Measurements from ENCODE around the gene METTL22.

The METTL22 gene, protein sequence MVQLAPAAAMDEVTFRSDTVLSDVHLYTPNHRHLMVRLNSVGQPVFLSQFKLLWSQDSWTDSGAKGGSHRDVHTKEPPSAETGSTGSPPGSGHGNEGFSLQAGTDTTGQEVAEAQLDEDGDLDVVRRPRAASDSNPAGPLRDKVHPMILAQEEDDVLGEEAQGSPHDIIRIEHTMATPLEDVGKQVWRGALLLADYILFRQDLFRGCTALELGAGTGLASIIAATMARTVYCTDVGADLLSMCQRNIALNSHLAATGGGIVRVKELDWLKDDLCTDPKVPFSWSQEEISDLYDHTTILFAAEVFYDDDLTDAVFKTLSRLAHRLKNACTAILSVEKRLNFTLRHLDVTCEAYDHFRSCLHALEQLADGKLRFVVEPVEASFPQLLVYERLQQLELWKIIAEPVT

DNA sequence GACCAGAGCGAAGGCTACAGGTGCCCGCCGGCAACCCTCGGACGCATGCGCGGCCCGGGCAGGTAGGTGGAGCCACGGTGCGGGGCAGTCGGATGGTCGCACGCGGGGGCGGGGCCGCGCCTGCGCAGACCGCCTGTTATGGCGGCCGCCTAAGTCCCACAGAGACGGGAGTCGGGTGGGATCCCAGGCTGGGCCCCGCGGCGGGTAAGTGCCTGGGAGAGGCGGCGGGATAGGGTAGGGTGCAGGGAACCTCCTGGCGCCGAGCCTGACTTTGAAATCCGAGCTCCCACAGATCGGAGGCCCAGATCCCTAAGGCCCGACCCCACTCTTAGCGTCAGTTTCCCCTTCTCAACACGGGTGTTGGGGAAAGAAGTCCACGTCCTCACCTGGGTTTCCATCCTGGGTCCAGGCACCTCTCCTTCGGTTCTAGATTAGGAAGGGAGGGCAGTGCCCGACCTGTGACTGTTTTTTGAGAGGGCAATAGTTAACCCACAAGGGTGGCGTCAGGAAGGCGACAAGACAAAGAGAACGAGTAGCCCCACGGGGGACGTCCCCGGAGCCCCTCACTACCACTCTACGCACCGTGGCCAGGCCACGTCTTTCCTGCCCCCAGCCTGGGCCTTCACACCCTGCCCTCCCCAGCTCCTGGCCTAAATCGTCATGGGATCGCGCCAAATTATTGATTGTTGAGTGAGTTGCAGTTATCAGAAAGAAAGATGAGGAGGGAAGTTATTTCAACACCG lies at the start of gene METTL22:
TSS of gene METTL22 (plus strand) at position 127 of the 743 bp plus-strand sequence. CDS start 3,968 bp downstream, outside the sequence.
- TF ChIP-seq ZNF274 (IDR thresholded peaks at IDR 0.05; ENCODE audit: low read depth, low read length), result no peak
- peak within 1 kb of the TSS; percentile 89 for H3K4me3 ChIP-seq (ENCODE audit: low read length)

- no peak overlapping the region for H3K4me3 ChIP-seq (ENCODE audit: low read length)
- no peak for TF ChIP-seq ZNF274 (IDR thresholded peaks at IDR 0.05; ENCODE audit: low read depth, low read length)
Observed at GRCh38 chr16:8572063-8572918, 49.2 kb upstream of the METTL22 start.

GRCh38 chr16:8572919-8573724 lies 48.4 kb upstream of the METTL22 start:
- no peak overlapping the region for H3K4me3 ChIP-seq (ENCODE audit: low read length)
- TF ChIP-seq ZNF274 (IDR thresholded peaks at IDR 0.05; ENCODE audit: low read depth, low read length), result no peak

DNA sequence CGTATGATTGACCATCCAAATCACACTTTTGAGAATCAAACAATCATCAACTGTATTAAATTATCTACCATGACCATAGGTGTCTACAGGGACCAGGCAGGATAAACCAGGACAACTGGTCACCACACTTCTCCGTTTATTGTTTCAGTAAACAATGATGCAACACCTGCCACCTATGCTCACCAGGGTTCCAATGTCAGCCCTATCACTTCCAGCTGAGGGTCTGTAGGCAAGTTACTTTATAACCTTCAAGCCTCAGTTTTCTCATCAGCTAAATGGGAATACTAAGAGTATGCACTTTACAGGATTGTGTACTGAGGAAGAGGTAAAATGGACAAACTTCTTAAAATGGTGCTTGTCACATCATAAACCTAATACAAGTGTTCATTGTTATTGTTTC lies 46.1 kb upstream of the METTL22 start:
- H3K4me3 ChIP-seq (ENCODE audit: low read length), result no peak overlapping the region
- no peak for TF ChIP-seq ZNF274 (IDR thresholded peaks at IDR 0.05; ENCODE audit: low read depth, low read length)

DNA sequence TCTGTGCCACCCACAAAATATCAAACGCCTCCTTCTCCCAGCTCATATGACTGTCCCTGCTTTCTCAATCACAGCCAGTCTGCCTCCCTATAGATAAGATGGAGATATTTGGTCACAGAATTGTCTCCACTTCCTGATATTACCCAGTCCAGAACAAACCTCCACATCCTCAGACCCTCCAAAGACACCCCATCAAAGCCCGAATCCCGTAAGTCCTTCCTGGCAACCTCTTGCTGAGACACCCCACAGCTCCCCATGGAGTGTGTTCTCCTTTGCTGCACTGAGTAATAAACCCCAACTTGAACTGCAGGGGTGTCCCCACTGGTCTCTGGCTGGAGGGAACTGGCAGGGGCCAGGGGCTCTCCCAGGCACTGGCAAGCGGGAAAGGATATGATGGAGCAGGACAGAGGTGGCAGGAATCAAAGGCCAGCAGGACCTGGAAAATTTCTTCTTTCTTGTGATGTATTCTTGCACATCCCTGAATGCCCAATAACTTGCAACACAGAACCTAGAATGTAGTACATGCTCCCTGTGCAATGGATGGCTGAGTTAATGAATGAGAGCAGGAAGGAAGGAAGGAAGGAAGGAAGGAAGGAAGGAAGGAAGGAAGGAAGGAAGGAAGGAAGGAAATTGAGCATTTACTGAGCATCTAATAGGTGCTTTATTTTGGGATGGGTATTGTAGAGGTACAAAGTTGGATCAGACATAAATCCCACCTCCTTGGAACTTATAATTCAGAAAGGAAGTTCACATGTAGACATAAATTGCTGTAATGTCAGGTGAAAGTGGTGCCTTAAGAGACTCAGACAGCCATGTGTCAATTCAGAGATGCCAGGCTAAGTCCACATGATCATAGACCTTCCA lies 45.1 kb upstream of the METTL22 start:
- no peak overlapping the region for H3K4me3 ChIP-seq (ENCODE audit: low read length)

DNA sequence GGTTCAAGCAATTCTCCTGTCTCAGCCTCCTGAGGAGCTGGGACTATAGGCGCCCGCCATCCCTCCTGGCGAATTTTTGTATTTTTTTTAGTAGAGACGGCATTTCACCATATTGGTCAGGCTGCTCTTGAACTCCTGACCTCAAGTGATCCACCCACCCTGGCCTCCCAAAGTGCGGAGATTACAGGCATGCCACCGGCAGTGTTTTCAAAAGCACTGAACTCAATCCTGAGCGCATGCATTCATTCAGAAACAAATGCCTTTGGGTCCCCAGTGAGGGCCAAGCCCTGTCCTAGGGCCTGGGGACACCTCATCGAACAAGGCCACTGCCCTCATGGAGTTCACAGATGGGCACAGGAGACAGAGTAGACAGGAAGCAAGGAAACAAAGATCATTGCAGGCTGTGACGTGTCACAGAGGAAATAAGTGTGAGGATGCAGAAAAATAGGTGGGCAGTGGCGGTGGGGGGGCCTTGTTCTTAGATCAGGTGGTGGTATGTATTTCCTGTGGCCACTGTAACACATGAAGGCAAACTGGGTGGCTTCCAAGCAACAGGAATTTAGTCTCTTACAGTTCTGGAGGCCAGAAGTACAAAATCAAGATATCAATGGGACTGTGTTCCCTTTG lies 43.7 kb upstream of the METTL22 start:
- no peak overlapping the region for H3K4me3 ChIP-seq (ENCODE audit: low read length)
- no peak for TF ChIP-seq ZNF274 (IDR thresholded peaks at IDR 0.05; ENCODE audit: low read depth, low read length)

More for the DNA sequence above, 45.1 kb upstream of the METTL22 start:
- TF ChIP-seq ZNF274 (IDR thresholded peaks at IDR 0.05; ENCODE audit: low read depth, low read length), result no peak

- no peak overlapping the region for H3K4me3 ChIP-seq (ENCODE audit: low read length)
- TF ChIP-seq ZNF274 (IDR thresholded peaks at IDR 0.05; ENCODE audit: low read depth, low read length), result no peak
Observed at GRCh38 chr16:8579559-8579958, 41.9 kb upstream of the METTL22 start.

- TF ChIP-seq ZNF274 (IDR thresholded peaks at IDR 0.05; ENCODE audit: low read depth, low read length), result no peak
- no peak overlapping the region for H3K4me3 ChIP-seq (ENCODE audit: low read length)
Observed at GRCh38 chr16:8581831-8582580, 39.5 kb upstream of the METTL22 start.

GRCh38 chr16:8583199-8583598 lies 38.3 kb upstream of the METTL22 start:
- no peak for TF ChIP-seq ZNF274 (IDR thresholded peaks at IDR 0.05; ENCODE audit: low read depth, low read length)
- no peak overlapping the region for H3K4me3 ChIP-seq (ENCODE audit: low read length)

DNA sequence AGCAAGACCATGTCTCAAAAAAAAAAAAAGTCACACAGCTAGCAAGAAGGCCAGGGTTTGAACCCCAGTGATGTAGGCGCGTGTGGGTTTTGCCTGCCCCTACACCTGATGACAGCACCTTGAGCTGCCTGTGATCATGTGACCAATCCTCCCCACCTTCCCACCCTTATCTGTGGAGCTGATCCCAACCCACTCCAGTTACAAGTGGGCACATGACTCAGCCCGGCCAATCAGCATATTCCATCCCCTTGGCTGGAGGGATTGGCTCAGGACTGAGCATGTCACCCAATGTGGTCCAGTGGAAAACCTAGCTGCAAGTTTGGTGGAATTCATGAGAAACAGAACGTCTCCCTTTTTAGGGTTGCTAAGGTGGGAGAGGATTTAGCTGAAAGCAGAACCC lies 37.8 kb upstream of the METTL22 start:
- no peak overlapping the region for H3K4me3 ChIP-seq (ENCODE audit: low read length)
- TF ChIP-seq ZNF274 (IDR thresholded peaks at IDR 0.05; ENCODE audit: low read depth, low read length), result no peak

DNA sequence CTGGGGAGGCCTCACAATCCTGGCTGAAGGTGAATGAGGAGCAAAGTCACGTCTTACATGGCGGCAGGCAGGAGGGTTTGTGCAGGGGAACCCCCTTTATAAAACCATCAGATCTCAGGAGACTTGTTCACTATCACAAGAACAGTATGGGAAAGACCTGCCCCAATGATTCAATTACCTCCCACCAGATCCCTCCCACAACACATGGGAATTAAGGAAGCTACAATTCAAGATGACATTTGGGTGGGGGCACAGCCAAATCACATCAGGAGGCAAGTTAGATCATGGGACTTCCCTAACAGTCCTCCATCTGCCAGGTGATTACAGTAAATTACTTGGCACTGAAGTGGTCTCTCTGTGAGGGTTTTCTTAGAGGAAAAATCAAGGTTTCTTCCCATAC lies 36.5 kb upstream of the METTL22 start:
- TF ChIP-seq ZNF274 (IDR thresholded peaks at IDR 0.05; ENCODE audit: low read depth, low read length), result no peak
- no peak overlapping the region for H3K4me3 ChIP-seq (ENCODE audit: low read length)

Measured in GM08714 (cell line).